IMR-90 (cell line): ENCODE measurements around the gene PLAGL1. TPM values are rescaled to one million over a fixed set of nuclear protein-coding genes. Genes with fewer than 3 reads are reported as not detected.

Experiments
- ATAC-seq: fragments of 200-7000 bp; cut with Tn5 transposase; 2 replicates; pipeline ENCODE4 v1.9.1; 2020; ENCODE audit warnings: low read depth, mild to moderate bottlenecking, moderate library complexity
- BruUV-seq: library from RNA; stranded (reverse); fragments of 400-500 nt; replicated peaks from 2 replicates; lab custom pipeline; 2021; lab: Mats Ljungman, UMichigan
- CTCF ChIA-PET: fragments of 300-600 bp; formaldehyde crosslinking; extraction: SDS; loops from one replicate; lab custom pipeline; 2021; ENCODE audit warnings: antibody characterized with exemption; lab: Yijun Ruan, JAX
- POLR2A ChIA-PET: fragments of 300-600 bp; sonication (Branson Sonifier 250); formaldehyde crosslinking; loops from one replicate; lab custom pipeline; 2022; ENCODE audit warnings: antibody characterized with exemption; ENCODE audit not compliant: unreplicated experiment; lab: Charles Lee
- DNase-seq: peaks from one replicate; pipeline ENCODE4 v3.0.0; 2013
- H2AFZ ChIP-seq: replicated peaks from 2 replicates; pipeline ENCODE3; 2013; ENCODE audit warnings: low read length, mild to moderate bottlenecking; ENCODE audit not compliant: poor library complexity
- H2AK5ac ChIP-seq: 2 replicates; pipeline ENCODE4 v1.6.1; 2013; ENCODE audit warnings: low read depth, low read length, inconsistent platforms
- H2AK9ac ChIP-seq: replicated peaks from 2 replicates; pipeline ENCODE3; 2013; ENCODE audit warnings: mild to moderate bottlenecking, low read depth, low read length, moderate library complexity; ENCODE audit not compliant: poor library complexity
- H2BK120ac ChIP-seq: 2 replicates; pipeline ENCODE4 v1.6.1; 2013; ENCODE audit warnings: low read depth, low read length, inconsistent platforms
- H2BK15ac ChIP-seq: 3 replicates; pipeline ENCODE4 v1.6.1; 2013; ENCODE audit warnings: low read depth, low read length, inconsistent platforms
- H2BK20ac ChIP-seq: 2 replicates; pipeline ENCODE4 v1.6.1; 2013; ENCODE audit warnings: low read depth, mild to moderate bottlenecking, inconsistent platforms, low read length, moderate library complexity
- H2BK5ac ChIP-seq: 2 replicates; pipeline ENCODE4 v1.6.1; 2013; ENCODE audit warnings: mild to moderate bottlenecking, low read depth, low read length, inconsistent platforms; ENCODE audit not compliant: poor library complexity, severe bottlenecking
- H3K14ac ChIP-seq: replicated peaks from 2 replicates; pipeline ENCODE4 v1.6.1; 2013; ENCODE audit warnings: low read depth, low read length, inconsistent platforms
- H3K18ac ChIP-seq: 2 replicates; pipeline ENCODE4 v1.6.1; 2013; ENCODE audit warnings: low read depth, low read length, control low read depth
- H3K23ac ChIP-seq: 2 replicates; pipeline ENCODE4 v1.6.1; 2013; ENCODE audit warnings: low read depth, low read length, inconsistent platforms
- H3K27ac ChIP-seq: 2 replicates; pipeline ENCODE4 v1.5.1; 2013; ENCODE audit warnings: mild to moderate bottlenecking, control low read depth, low read length; ENCODE audit not compliant: insufficient read depth
- H3K27me3 ChIP-seq: 2 replicates; pipeline ENCODE4 v1.6.1; 2013; ENCODE audit warnings: low read length; ENCODE audit not compliant: control insufficient read depth, insufficient read depth
- H3K36me3 ChIP-seq: 2 replicates; pipeline ENCODE4 v1.6.1; 2013; ENCODE audit warnings: low read length, mixed read lengths; ENCODE audit not compliant: control insufficient read depth, insufficient read depth
- H3K4ac ChIP-seq: 2 replicates; pipeline ENCODE4 v1.6.1; 2013; ENCODE audit warnings: low read depth, low read length, inconsistent platforms
- H3K4me1 ChIP-seq: 2 replicates; pipeline ENCODE4 v1.6.1; 2013; ENCODE audit warnings: low read length, mixed read lengths; ENCODE audit not compliant: control insufficient read depth, insufficient read depth
- H3K4me2 ChIP-seq: 2 replicates; pipeline ENCODE4 v1.6.1; 2013; ENCODE audit warnings: low read depth, mild to moderate bottlenecking, control low read depth, low read length, moderate library complexity
- H3K4me3 ChIP-seq: 2 replicates; pipeline ENCODE4 v1.5.1; 2013; ENCODE audit warnings: low read depth, mild to moderate bottlenecking, control low read depth, low read length, moderate library complexity; ENCODE audit not compliant: insufficient read depth
- H3K56ac ChIP-seq: 2 replicates; pipeline ENCODE4 v1.6.1; 2013; ENCODE audit warnings: low read length, inconsistent platforms; ENCODE audit not compliant: insufficient read depth; ENCODE audit errors: extremely low read depth
- H3K79me1 ChIP-seq, 2 experiments: 2 replicates each; pipeline ENCODE4 v1.6.1; 2013; ENCODE audit warnings: low read length in 2 of 2, inconsistent platforms in 1 of 2, low read depth in 1 of 2
- H3K9ac ChIP-seq: 2 replicates; pipeline ENCODE4 v1.6.1; 2013; ENCODE audit warnings: low read depth, low read length, control low read depth
- H3K9me1 ChIP-seq: 2 replicates; pipeline ENCODE4 v1.6.1; 2013; ENCODE audit warnings: low read length, inconsistent platforms; ENCODE audit not compliant: insufficient read depth
- H3K9me3 ChIP-seq: 2 replicates; pipeline ENCODE4 v1.6.1; 2013; ENCODE audit warnings: low read length; ENCODE audit not compliant: control insufficient read depth, insufficient read depth
- H4K20me1 ChIP-seq: 2 replicates; pipeline ENCODE4 v1.6.1; 2013; ENCODE audit warnings: low read length, inconsistent platforms; ENCODE audit not compliant: insufficient read depth
- H4K5ac ChIP-seq: 2 replicates; pipeline ENCODE4 v1.6.1; 2013; ENCODE audit warnings: mild to moderate bottlenecking, low read depth, low read length, control low read depth
- H4K8ac ChIP-seq, 2 experiments: 2 replicates each; pipeline ENCODE4 v1.6.1; 2013; ENCODE audit warnings: low read depth in 2 of 2, low read length in 2 of 2, control low read depth in 1 of 2, inconsistent platforms in 1 of 2
- H4K91ac ChIP-seq: 2 replicates; pipeline ENCODE4 v1.6.1; 2013; ENCODE audit warnings: low read depth, low read length, inconsistent platforms; ENCODE audit not compliant: insufficient read depth
- CEBPB ChIP-seq: IDR thresholded peaks from 2 replicates; pipeline ENCODE4 v1.6.1; 2012; ENCODE audit warnings: low read depth, low read length, improper control_type of control experiment
- CHD1 ChIP-seq: IDR thresholded peaks from 2 replicates; pipeline ENCODE4 v1.6.1; 2012; ENCODE audit warnings: low read depth, low read length, improper control_type of control experiment
- CTCF ChIP-seq: conservative IDR thresholded peaks from 2 replicates; pipeline ENCODE4 v1.5.1; 2012; ENCODE audit warnings: mild to moderate bottlenecking, low read depth, low read length, improper control_type of control experiment
- MAFK ChIP-seq: IDR thresholded peaks from 2 replicates; pipeline ENCODE4 v1.6.1; 2012; ENCODE audit warnings: low read depth, low read length, improper control_type of control experiment
- MAZ ChIP-seq: IDR thresholded peaks from 2 replicates; pipeline ENCODE4 v1.6.1; 2012; ENCODE audit warnings: low read depth, mild to moderate bottlenecking, low read length, improper control_type of control experiment, moderate library complexity, borderline replicate concordance
- MXI1 ChIP-seq: IDR thresholded peaks from 2 replicates; pipeline ENCODE4 v1.6.1; 2012; ENCODE audit warnings: low read depth, mild to moderate bottlenecking, low read length, moderate library complexity, borderline replicate concordance
- NFE2L2 ChIP-seq: fragments of 150-350 bp; IDR thresholded peaks from 2 replicates; pipeline ENCODE4 v1.6.1; 2016; ENCODE audit warnings: low read depth, mild to moderate bottlenecking, low read length
- RFX5 ChIP-seq: IDR thresholded peaks from 2 replicates; pipeline ENCODE4 v1.8.0; 2012; ENCODE audit warnings: low read depth, mild to moderate bottlenecking, low read length, moderate library complexity
- USF2 ChIP-seq: fragments of 150-350 bp; IDR thresholded peaks from 2 replicates; pipeline ENCODE4 v1.6.1; 2017; ENCODE audit warnings: mild to moderate bottlenecking, antibody characterized with exemption, low read length, low read depth
- WGBS, 2 experiments: methylation state at CpG; one replicate each; pipeline versions ENCODE4 v1.1.5 to v1.1.7; 2013; ENCODE audit warnings: missing lambda C conversion rate in 2 of 2; ENCODE audit not compliant: insufficient read length in 1 of 2; ENCODE audit errors: extremely low coverage in 2 of 2; 5-methylcytosine and 5-hydroxymethylcytosine counted together
- dilution Hi-C: fragments of 300-500 bp; cut with HindIII; formaldehyde crosslinking; loops from one replicate; pipeline ENCODE4 v1.14.3; 2018; ENCODE audit warnings: low sequenced_read_pairs; ENCODE audit not compliant: unreplicated experiment
- in situ Hi-C: fragments of 300-500 bp; cut with MboI; formaldehyde crosslinking; loops from 3 replicates; pipeline ENCODE4 v1.14.3; 2019; ENCODE audit warnings: low sequenced_read_pairs, inconsistent platforms, mixed read lengths
- intact Hi-C: fragments of 100-400 bp; cut with micrococcal nuclease; formaldehyde crosslinking; loops from 2 replicates; pipeline ENCODE4 v1.10.0; 2022
- polyA plus RNA-seq, 3 experiments: library from polyadenylated mRNA; depleted of rRNA; stranded (reverse); fragments of >200 nt; gene quantifications; 2 replicates each; pipeline ENCODE4 v1.2.3, GENCODE V29; 2012; ENCODE audit warnings: low replicate concordance in 1 of 3
- total RNA-seq: library from RNA; depleted of rRNA; stranded (reverse); fragments of >200 nt; gene quantifications from 2 replicates; pipeline ENCODE4 v1.2.3, GENCODE V29; 2012

Gene PLAGL1
- total and polyA plus RNA-seq, 2 of the 4 experiments (the other 2 are of a cell fraction) = 23.3 to 73.8 TPM

GRCh38 chr6:143953922-143954321 is 54.1 kb downstream of the PLAGL1 start:
- H4K8ac ChIP-seq = no peak overlapping the region
- POLR2A ChIA-PET = no interaction called here

More at GRCh38 chr6:143953922-143954321, 54.1 kb downstream of the PLAGL1 start:
- H2BK15ac ChIP-seq = no peak overlapping the region
- H2BK5ac ChIP-seq = no peak overlapping the region
- no peak overlapping the region for H3K27ac ChIP-seq
- intact Hi-C loops = no loop called here
- no peaks in the 10 kb centered on the region for H4K20me1 ChIP-seq
- H2AK5ac ChIP-seq = no peak overlapping the region
- WGBS, 2 experiments = no CpG with 5 or more reads among the region's 4 CpGs
- no peak overlapping the region for H2BK120ac ChIP-seq
- H3K9ac ChIP-seq = no peak overlapping the region
- no peak overlapping the region for H2AK9ac ChIP-seq
- in situ Hi-C loops = no loop called here
- peaks cover 9% of the 10 kb centered on the region for H3K36me3 ChIP-seq
- no peak overlapping the region for H3K56ac ChIP-seq
- no peaks in the 10 kb centered on the region for H3K9me3 ChIP-seq
- peaks cover 2% of the 10 kb centered on the region; the same call in 1 of the 2 replicates for H3K4me1 ChIP-seq
- BruUV-seq = no TSS peak
- no peak overlapping the region for H4K91ac ChIP-seq
- H4K5ac ChIP-seq = no peak overlapping the region
- H3K9me1 ChIP-seq = no peaks in the 10 kb centered on the region
- CTCF ChIA-PET = no interaction called here
- H3K18ac ChIP-seq = no peak overlapping the region
- DNase-seq (no peak), ATAC-seq (no peak)
- no peak overlapping the region for H2AFZ ChIP-seq
- H3K27me3 ChIP-seq = peaks cover 2% of the 10 kb centered on the region; the same call in 1 of the 2 replicates
- dilution Hi-C loops = no loop called here
- no peaks in the 10 kb centered on the region for H3K79me1 ChIP-seq
- H2BK20ac ChIP-seq = no peak overlapping the region
- TF ChIP-seq MXI1 (no peak), RFX5 (no peak), CEBPB (no peak), MAFK (no peak), CTCF (no peak), CHD1 (no peak), USF2 (no peak), MAZ (no peak), NFE2L2 (no peak)
- H3K23ac ChIP-seq = no peak overlapping the region
- no peak overlapping the region for H3K14ac ChIP-seq
- no peak overlapping the region for H3K4ac ChIP-seq
- no peak overlapping the region for H3K4me3 ChIP-seq
- H3K4me2 ChIP-seq = no peak overlapping the region
